Skeletal muscle cell (primary cell): ENCODE data around the gene BAD.
"Not testable (repeated sequence)": the region's sequence is repeated elsewhere in the genome, so short reads cannot be mapped to it uniquely, and the experiment has no call there.

Experiments used
- DNase-seq: peaks from one replicate; pipeline ENCODE4 v3.0.0-alpha.2; 2010; ENCODE audit warnings: low read depth
- H3K4me3 ChIP-seq: 2 replicates; pipeline ENCODE4 v1.5.1; 2011; ENCODE audit warnings: low read depth, mild to moderate bottlenecking, control low read depth, low read length, moderate library complexity

BAD gene

DNA sequence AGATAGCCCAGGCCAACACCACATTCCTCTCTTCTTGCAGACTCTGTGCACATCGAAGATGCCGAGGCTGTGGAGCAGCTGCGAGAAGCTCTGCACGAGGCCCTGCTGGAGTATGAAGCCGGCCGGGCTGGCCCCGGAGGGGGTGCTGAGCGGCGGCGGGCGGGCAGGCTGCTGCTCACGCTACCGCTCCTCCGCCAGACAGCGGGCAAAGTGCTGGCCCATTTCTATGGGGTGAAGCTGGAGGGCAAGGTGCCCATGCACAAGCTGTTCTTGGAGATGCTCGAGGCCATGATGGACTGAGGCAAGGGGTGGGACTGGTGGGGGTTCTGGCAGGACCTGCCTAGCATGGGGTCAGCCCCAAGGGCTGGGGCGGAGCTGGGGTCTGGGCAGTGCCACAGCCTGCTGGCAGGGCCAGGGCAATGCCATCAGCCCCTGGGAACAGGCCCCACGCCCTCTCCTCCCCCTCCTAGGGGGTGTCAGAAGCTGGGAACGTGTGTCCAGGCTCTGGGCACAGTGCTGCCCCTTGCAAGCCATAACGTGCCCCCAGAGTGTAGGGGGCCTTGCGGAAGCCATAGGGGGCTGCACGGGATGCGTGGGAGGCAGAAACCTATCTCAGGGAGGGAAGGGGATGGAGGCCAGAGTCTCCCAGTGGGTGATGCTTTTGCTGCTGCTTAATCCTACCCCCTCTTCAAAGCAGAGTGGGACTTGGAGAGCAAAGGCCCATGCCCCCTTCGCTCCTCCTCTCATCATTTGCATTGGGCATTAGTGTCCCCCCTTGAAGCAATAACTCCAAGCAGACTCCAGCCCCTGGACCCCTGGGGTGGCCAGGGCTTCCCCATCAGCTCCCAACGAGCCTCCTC is 31.4 kb upstream of the BAD start:
- DNase-seq = not testable (repeated sequence)

DNA sequence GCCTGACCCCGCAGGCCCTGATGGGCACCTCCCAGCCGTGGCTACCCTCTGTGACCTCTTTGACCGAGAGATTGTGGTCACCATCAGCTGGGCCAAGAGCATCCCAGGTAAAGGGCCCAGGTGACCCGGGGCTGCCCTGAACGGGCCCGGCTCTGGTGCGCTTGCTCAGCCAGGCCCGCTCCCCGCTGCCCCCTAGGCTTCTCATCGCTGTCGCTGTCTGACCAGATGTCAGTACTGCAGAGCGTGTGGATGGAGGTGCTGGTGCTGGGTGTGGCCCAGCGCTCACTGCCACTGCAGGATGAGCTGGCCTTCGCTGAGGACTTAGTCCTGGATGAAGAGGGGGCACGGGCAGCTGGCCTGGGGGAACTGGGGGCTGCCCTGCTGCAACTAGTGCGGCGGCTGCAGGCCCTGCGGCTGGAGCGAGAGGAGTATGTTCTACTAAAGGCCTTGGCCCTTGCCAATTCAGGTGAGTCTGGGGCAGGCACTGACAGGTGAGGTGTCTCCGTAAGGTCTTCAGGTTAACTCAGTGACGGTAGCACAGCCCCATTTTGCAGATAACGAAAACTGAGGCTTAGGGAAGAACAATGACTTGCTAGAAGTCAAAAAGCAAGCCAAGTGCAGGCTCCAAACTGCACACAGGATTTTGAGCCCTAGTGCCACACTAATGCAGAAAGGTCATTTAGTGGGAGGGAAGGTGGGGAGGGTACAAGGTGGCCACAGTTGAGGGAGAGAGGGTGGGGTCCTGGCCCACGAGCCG is 30.5 kb upstream of the BAD start:
- no peak overlapping the region for H3K4me3 ChIP-seq

More for the DNA sequence above, 31.4 kb upstream of the BAD start:
- not testable (repeated sequence) for H3K4me3 ChIP-seq

DNA sequence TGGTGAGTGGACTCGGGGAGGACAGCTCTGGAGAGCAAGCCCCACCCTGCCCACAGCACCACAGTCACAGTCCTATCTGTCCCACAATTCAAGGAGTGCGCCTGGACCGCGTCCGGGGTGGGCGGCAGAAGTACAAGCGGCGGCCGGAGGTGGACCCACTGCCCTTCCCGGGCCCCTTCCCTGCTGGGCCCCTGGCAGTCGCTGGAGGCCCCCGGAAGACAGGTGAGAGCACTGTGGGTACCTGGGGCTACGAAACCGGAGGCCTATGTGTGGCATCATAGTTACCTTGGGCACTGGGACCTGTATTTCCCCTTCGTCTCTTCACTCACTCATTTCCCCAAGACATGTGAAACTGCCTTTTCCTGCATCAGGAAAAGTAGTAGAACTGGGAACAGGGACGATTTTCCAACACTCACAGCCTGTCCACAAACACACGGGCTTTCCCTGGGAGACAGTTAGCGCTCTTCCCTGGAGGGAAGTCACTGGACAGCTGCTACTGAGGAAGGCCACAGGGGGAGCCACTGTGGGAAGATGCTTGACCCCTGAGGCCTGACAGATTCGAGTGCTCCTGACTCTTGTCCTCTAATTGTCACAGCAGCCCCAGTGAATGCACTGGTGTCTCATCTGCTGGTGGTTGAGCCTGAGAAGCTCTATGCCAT is 29.8 kb upstream of the BAD start:
- no peak for DNase-seq
- H3K4me3 ChIP-seq = no peak overlapping the region

More for the DNA sequence above, 30.5 kb upstream of the BAD start:
- no peak for DNase-seq

DNA sequence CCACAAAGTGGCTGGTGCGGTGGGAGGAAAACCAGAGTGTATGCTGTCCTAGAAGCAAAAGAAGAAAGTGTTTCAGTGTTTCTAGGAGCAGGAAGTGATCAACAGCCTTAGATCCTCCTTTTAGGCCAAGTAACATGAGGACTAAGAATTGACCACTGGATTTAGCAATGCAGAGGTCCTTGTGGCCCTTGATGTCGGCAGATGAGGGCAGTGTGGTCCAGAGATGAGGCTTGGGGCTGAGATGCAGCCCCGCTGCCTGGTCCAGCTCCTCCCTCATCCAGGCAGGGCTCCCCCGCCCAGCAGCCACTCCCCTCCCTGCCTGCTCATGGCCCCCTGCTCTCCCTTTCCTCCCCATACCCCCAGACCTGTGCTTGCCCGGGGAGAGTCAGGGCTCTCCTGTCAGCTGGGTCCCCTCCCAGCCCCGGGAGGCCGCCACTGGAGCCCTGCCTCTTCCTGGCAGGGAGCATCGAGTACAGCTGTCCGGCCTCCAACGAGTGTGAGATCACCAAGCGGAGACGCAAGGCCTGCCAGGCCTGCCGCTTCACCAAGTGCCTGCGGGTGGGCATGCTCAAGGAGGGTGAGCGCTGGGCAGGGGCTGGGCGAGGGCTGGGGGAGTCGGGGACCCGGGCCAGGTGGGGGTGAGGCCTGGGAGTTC is 29.2 kb upstream of the BAD start:
- no peak for DNase-seq
- no peak overlapping the region for H3K4me3 ChIP-seq

DNA sequence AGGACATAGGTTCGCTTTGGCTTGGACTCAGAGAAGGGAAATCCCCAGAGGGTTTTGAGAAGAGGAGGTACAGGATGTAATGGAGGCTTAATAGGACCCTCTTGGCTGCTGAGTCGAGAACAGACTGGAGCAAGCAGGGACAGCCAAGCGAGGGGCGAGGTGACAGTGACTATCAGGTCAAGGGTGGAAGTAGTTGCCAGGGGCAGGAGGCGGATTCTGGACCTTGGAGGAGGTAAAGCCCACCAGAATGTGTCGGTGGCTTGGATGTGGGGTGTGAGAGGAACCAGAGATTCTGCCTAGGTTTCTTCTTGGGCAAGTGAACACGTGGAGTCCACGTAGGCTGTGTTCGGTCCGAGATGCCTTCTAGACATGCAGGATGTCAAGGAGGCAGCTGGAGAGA is 28.5 kb upstream of the BAD start:
- no peak for DNase-seq
- no peak overlapping the region for H3K4me3 ChIP-seq

- not testable (repeated sequence) for DNase-seq, H3K4me3 ChIP-seq
Measured at GRCh38 chr11:64307795-64308194, 23.3 kb upstream of the BAD start.

DNA sequence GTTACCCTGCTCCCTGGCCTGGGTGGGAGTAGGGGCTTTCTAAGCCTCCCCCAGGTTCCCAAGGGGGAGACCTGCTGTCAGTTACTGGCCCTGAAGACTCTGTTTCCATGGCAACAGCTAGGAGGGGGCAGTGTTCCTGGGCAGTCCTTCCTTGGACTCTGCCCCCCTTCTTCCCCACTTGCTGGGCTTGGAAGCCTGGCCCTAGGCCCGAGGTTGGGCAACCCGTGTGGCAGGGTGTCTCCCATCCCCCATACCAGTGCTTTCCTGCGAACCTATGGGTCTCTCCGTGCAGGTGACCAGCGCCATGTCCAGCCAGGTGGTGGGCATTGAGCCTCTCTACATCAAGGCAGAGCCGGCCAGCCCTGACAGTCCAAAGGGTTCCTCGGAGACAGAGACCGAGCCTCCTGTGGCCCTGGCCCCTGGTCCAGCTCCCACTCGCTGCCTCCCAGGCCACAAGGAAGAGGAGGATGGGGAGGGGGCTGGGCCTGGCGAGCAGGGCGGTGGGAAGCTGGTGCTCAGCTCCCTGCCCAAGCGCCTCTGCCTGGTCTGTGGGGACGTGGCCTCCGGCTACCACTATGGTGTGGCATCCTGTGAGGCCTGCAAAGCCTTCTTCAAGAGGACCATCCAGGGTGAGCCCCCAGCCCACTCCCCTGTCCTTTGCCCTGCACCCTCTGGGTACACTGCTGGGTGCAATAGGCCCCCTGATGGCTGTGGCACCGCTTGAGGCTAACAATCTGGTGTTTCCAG is 22.6 kb upstream of the BAD start:
- peak overlapping the region; percentile 72 for H3K4me3 ChIP-seq
- DNase-seq = no peak

GRCh38 chr11:64306563-64306875 is 22.1 kb upstream of the BAD start:
- no peak for DNase-seq
- H3K4me3 ChIP-seq = peak overlapping the region; percentile 72

DNA sequence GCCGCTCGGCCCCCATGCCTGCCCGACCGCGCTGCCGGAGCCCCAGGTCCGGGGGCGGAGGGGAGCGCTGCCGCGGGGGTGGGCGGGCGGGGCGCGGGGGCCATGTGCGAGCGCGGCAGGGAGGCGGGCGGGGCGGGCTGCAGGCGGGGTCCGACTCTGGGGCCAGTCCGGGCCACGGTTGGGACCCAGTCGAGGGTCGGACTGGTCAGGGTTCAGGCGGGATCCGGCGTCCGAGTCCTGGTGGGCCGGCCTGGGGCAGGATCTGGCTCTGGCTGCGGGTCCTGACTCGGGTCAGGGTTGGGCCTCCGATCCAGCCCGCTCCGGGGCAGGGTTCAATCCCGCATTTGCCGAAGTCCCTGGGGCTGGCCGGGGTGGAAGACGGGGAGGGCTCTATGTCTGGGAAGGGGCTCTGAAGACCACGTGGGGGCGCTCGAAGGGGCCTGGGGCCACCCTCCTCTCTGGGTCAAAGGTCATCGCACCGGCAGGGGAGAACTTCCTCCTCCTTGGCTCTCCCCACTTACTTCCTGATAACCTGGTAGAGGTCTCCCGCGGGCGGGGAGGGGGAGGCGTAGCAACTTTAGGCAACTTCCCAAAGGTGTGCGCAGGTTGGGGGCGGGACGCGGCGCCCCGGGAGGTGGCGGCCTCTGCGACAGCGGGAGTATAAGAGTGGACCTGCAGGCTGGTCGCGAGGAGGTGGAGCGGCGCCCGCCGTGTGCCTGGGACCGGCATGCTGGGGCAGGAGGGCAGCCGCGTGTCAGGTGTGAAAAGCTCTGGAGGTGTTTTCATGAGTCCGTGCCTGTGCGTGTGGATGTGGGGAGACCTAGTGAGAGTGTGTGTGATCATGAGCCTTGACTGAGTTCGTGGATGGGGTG is 21.5 kb upstream of the BAD start:
- peak overlapping the region; percentile 72 for H3K4me3 ChIP-seq
- DNase-seq = no peak

- DNase-seq = peak; percentile 89
- H3K4me3 ChIP-seq = peak within 1 kb of the TSS; percentile 74
Measured at GRCh38 chr11:64305075-64305690, 20.7 kb upstream of the BAD start, which contains the start of gene ESRRA. ESRRA (plus strand) TSS chr11:64305524; CDS start chr11:64307180, 1,656 bp downstream.

DNA sequence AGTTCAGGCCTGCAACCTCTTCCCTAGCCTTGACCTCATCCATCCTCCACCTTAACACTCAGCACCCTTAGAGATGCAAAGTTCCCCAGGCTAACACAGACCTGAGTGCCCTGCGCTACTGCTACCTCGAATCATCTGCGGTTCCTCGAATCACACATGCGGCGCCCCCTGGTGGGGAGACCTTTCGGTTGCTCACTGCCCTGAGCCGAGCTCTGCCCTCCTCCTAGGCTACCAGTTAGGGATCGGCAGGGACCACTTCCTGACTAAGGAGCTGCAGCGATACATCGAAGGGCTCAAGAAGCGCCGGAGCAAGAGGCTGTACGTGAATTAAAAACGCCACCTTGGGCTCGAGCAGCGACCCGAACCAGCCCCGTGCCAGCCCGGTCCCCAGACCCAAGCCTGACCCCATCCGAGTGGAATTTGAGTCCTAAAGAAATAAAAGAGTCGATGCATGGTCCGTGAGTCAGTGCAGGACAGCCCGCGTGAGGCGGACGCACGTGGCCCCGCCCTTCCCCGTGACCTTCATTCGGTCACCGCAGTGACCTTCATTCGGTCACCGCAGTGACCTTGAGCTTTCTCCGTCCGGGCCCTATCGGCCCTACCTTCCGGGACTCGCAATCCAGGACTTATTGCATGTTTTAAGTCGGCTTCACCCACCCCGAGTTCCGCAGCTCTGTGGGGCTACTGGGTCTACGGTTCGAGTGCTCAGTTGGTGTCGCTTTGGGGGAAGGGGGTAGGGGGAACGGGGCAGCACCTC is 20.0 kb upstream of the BAD start:
- DNase-seq = peak; percentile 54
- peak overlapping the region; percentile 74 for H3K4me3 ChIP-seq

GRCh38 chr11:64304032-64304315 is 19.5 kb upstream of the BAD start:
- no peak for DNase-seq
- peak overlapping the region; percentile 74 for H3K4me3 ChIP-seq

- no peak overlapping the region for H3K4me3 ChIP-seq
- DNase-seq = no peak
Measured at GRCh38 chr11:64303109-64304031, 18.9 kb upstream of the BAD start.

DNA sequence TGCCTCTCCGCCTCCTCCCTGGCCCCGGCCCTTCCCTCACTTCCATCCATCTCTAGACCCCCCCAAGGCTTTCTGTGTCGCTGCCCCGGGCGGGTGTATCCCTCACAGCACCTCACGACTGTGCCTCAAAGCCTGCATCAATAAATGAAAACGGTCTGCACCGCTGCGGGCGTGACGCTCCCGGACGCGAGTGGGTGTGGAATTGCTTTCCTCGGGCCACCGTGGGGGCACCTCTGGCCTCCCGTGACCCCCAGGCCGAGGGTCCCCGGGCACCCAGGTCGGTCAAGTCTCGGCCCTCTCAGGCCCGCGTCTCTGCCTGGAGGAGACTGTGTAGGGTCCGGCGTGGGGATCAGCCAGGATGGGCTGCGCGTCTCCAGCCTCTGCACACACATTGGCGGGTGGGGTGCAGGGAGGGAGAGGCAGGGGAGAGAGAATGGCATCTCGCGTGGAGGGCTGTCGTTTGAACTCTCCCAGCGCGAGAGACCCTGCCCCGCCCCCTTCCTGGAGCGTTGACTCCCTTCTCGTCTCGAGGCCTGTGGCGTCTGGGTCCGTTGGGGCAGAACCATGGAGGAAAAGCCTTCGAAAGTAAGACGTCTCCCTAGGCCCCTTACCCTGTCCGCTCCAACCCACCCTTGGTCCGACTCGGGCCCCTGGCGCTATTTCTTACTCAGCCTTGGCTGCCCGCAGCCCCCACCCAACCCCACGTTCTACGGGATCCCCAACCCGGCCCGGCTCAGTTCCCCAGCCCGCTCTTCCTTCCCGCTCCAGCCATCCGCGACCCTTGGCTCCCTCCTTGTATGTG is 15.6 kb upstream of the BAD start, which contains the start of gene CATSPERZ:
TSS of gene CATSPERZ (plus strand) at position 512 of the 802 bp plus-strand sequence. CDS start at position 565, 53 bp downstream.
- DNase-seq = no peak

More for the DNA sequence above, 15.6 kb upstream of the BAD start, which contains the start of gene CATSPERZ:
- H3K4me3 ChIP-seq = peak within 1 kb of the TSS; percentile 24
